Right lobe of liver (tissue), 4 donors: ENCODE measurements around the gene GTPBP3.

ENCODE experiments used
- CTCF ChIP-seq, 4 donors: fragments of 200-600 bp in 3 of 4; fragments of 450-650 bp in 1 of 4; IDR thresholded peaks; one replicate each; pipeline versions ENCODE4 v1.5.1 to v1.8.0; 2016 to 2022; ENCODE audit warnings: antibody characterized with exemption in 4 of 4, mild to moderate bottlenecking in 2 of 4
- POLR2A ChIP-seq: fragments of 450-650 bp; IDR thresholded peaks from one replicate; pipeline ENCODE4 v1.6.1; 2017; ENCODE audit warnings: antibody characterized with exemption, mild to moderate bottlenecking
- donor health status: DM: no; HTN: no; CAD: no.
- donor health status: DM: no; HTN: no; CAD: no.
- donor health status: DM: no; HTN: yes; CAD: no.

- TF ChIP-seq CTCF (IDR thresholded peaks at IDR 0.05) = no peak
- TF ChIP-seq POLR2A = no peak
These were observed 52.8 kb downstream of the GTPBP3 start for GRCh38 chr19:17389957-17390664.
